Activated CD4-positive, alpha-beta T cell treated with anti-CD3 and anti-CD28 coated beads, Interleukin-2, amount 10 ng/mL, durations not matched to agents 24 days and 14 days (primary cell): ENCODE data around the gene A3GALT2. TPM values are rescaled to one million over a fixed set of nuclear protein-coding genes. Genes with fewer than 3 reads are reported as not detected.
A peak's percentile ranks its signal among the peaks of the same experiment; 100 is the strongest.

Experiments
- DNase-seq: peaks from one replicate; pipeline ENCODE4 v3.0.0; 2022
- H3K27ac Mint-ChIP-seq: one replicate; pipeline ENCODE4 v1.8.0; 2022; ENCODE audit warnings: mild to moderate bottlenecking, mixed read lengths
- H3K27me3 Mint-ChIP-seq: one replicate; pipeline ENCODE4 v1.8.0; 2022; ENCODE audit warnings: mixed read lengths
- H3K36me3 Mint-ChIP-seq: one replicate; pipeline ENCODE4 v1.8.0; 2022; ENCODE audit warnings: low read depth, mild to moderate bottlenecking, mixed read lengths
- H3K4me1 Mint-ChIP-seq: one replicate; pipeline ENCODE4 v1.8.0; 2021; ENCODE audit warnings: mixed read lengths
- H3K4me3 Mint-ChIP-seq: one replicate; pipeline ENCODE4 v1.8.0; 2022; ENCODE audit warnings: mild to moderate bottlenecking, moderate library complexity, mixed read lengths
- H3K9me3 Mint-ChIP-seq: one replicate; pipeline ENCODE4 v1.8.0; 2021; ENCODE audit warnings: mixed read lengths
- intact Hi-C: fragments of 100-400 bp; cut with micrococcal nuclease; formaldehyde crosslinking; loops from one replicate; pipeline ENCODE4 v1.15.1; 2023
- total RNA-seq: library from RNA; stranded (reverse); gene quantifications from 2 replicates; pipeline ENCODE4 v1.2.3, GENCODE V29; 2022

Gene A3GALT2
- total RNA-seq, 1 donor from 2014 or later: not detected

- no peak overlapping the region for H3K4me3 Mint-ChIP-seq
- no peaks in the 10 kb centered on the region for H3K27me3 Mint-ChIP-seq
- intact Hi-C loops: no loop called here
- H3K9me3 Mint-ChIP-seq: no peaks in the 10 kb centered on the region
- no peak for DNase-seq
- H3K4me1 Mint-ChIP-seq: peaks cover 12% of the 10 kb centered on the region
- H3K27ac Mint-ChIP-seq: no peak overlapping the region
- peaks cover 45% of the 10 kb centered on the region for H3K36me3 Mint-ChIP-seq
These were observed 12.0 kb upstream of the A3GALT2 start for GRCh38 chr1:33332881-33333280.

GRCh38 chr1:33332357-33332789 is 11.5 kb upstream of the A3GALT2 start:
- H3K36me3 Mint-ChIP-seq: peaks cover 48% of the 10 kb centered on the region
- H3K27ac Mint-ChIP-seq: peak overlapping the region; percentile 34
- no peak for DNase-seq
- H3K9me3 Mint-ChIP-seq: no peaks in the 10 kb centered on the region
- peaks cover 11% of the 10 kb centered on the region for H3K4me1 Mint-ChIP-seq
- H3K4me3 Mint-ChIP-seq: no peak overlapping the region
- H3K27me3 Mint-ChIP-seq: no peaks in the 10 kb centered on the region
- intact Hi-C loops: no loop called here

- Mint-ChIP-seq H3K9me3 (no peaks in the 10 kb centered on the region), H3K36me3 (peaks cover 50% of the 10 kb centered on the region), H3K4me3 (no peak overlapping the region), H3K27me3 (no peaks in the 10 kb centered on the region), H3K4me1 (peaks cover 11% of the 10 kb centered on the region), H3K27ac (peak overlapping the region; percentile 34)
- DNase-seq: no peak
- intact Hi-C loops: no loop called here
These were observed 10.8 kb upstream of the A3GALT2 start for GRCh38 chr1:33331444-33332356.

- Mint-ChIP-seq H3K27ac (no peak overlapping the region), H3K4me1 (peaks cover 10% of the 10 kb centered on the region), H3K36me3 (peaks cover 53% of the 10 kb centered on the region), H3K27me3 (no peaks in the 10 kb centered on the region), H3K9me3 (no peaks in the 10 kb centered on the region), H3K4me3 (no peak overlapping the region)
- intact Hi-C loops: no loop called here
- DNase-seq: no peak
These were observed 10.0 kb upstream of the A3GALT2 start for GRCh38 chr1:33330906-33331305.

- H3K36me3 Mint-ChIP-seq: peaks cover 57% of the 10 kb centered on the region
- intact Hi-C loops: no loop called here
These were observed 9.5 kb upstream of the A3GALT2 start for GRCh38 chr1:33330361-33330890.

GRCh38 chr1:33329600-33330305 is 8.9 kb upstream of the A3GALT2 start:
- Mint-ChIP-seq H3K36me3 (peaks cover 59% of the 10 kb centered on the region), H3K9me3 (no peaks in the 10 kb centered on the region), H3K27me3 (no peaks in the 10 kb centered on the region), H3K4me3 (no peak overlapping the region), H3K27ac (peak overlapping the region; percentile 45), H3K4me1 (peaks cover 4% of the 10 kb centered on the region)
- no peak for DNase-seq
- intact Hi-C loops: no loop called here

More at GRCh38 chr1:33330361-33330890, 9.5 kb upstream of the A3GALT2 start:
- H3K4me1 Mint-ChIP-seq: peaks cover 10% of the 10 kb centered on the region
- DNase-seq: no peak
- H3K27me3 Mint-ChIP-seq: no peaks in the 10 kb centered on the region
- H3K9me3 Mint-ChIP-seq: no peaks in the 10 kb centered on the region
- H3K27ac Mint-ChIP-seq: no peak overlapping the region
- no peak overlapping the region for H3K4me3 Mint-ChIP-seq

GRCh38 chr1:33328817-33329216 is 7.9 kb upstream of the A3GALT2 start:
- Mint-ChIP-seq H3K27ac (no peak overlapping the region), H3K9me3 (no peaks in the 10 kb centered on the region), H3K4me3 (no peak overlapping the region), H3K27me3 (no peaks in the 10 kb centered on the region), H3K36me3 (peaks cover 59% of the 10 kb centered on the region), H3K4me1 (peaks cover 2% of the 10 kb centered on the region)
- intact Hi-C loops: no loop called here
- no peak for DNase-seq

GRCh38 chr1:33327587-33328325 is 6.9 kb upstream of the A3GALT2 start:
- H3K4me3 Mint-ChIP-seq: no peak overlapping the region
- no peaks in the 10 kb centered on the region for H3K9me3 Mint-ChIP-seq
- peaks cover 55% of the 10 kb centered on the region for H3K36me3 Mint-ChIP-seq
- intact Hi-C loops: no loop called here
- peaks cover 2% of the 10 kb centered on the region for H3K4me1 Mint-ChIP-seq
- no peak for DNase-seq
- H3K27ac Mint-ChIP-seq: no peak overlapping the region
- no peaks in the 10 kb centered on the region for H3K27me3 Mint-ChIP-seq

- H3K4me3 Mint-ChIP-seq: no peak overlapping the region
- intact Hi-C loops: no loop called here
- peaks cover 2% of the 10 kb centered on the region for H3K4me1 Mint-ChIP-seq
- H3K9me3 Mint-ChIP-seq: no peaks in the 10 kb centered on the region
- H3K27ac Mint-ChIP-seq: no peak overlapping the region
- H3K27me3 Mint-ChIP-seq: no peaks in the 10 kb centered on the region
- DNase-seq: no peak
- H3K36me3 Mint-ChIP-seq: peaks cover 50% of the 10 kb centered on the region
These were observed 5.9 kb upstream of the A3GALT2 start for GRCh38 chr1:33326785-33327184.

GRCh38 chr1:33324677-33325575 is 4.0 kb upstream of the A3GALT2 start:
- DNase-seq: no peak
- no peak overlapping the region for H3K27ac Mint-ChIP-seq
- peaks cover 2% of the 10 kb centered on the region for H3K4me1 Mint-ChIP-seq
- no peak overlapping the region for H3K4me3 Mint-ChIP-seq
- intact Hi-C loops: no loop called here
- no peaks in the 10 kb centered on the region for H3K27me3 Mint-ChIP-seq
- peaks cover 43% of the 10 kb centered on the region for H3K36me3 Mint-ChIP-seq
- no peaks in the 10 kb centered on the region for H3K9me3 Mint-ChIP-seq

- peaks cover 32% of the 10 kb centered on the region for H3K36me3 Mint-ChIP-seq
These were observed 3.0 kb upstream of the A3GALT2 start for GRCh38 chr1:33323663-33324477.

GRCh38 chr1:33322870-33323585 is 2.1 kb upstream of the A3GALT2 start:
- Mint-ChIP-seq H3K36me3 (peaks cover 26% of the 10 kb centered on the region), H3K27ac (no peak overlapping the region), H3K9me3 (no peaks in the 10 kb centered on the region), H3K4me3 (no peak overlapping the region), H3K4me1 (no peaks in the 10 kb centered on the region), H3K27me3 (peaks cover 3% of the 10 kb centered on the region)
- DNase-seq: no peak
- intact Hi-C loops: no loop called here

More at GRCh38 chr1:33323663-33324477, 3.0 kb upstream of the A3GALT2 start:
- Mint-ChIP-seq H3K9me3 (no peaks in the 10 kb centered on the region), H3K4me3 (no peak overlapping the region), H3K4me1 (peaks cover 2% of the 10 kb centered on the region), H3K27me3 (no peaks in the 10 kb centered on the region), H3K27ac (no peak overlapping the region)
- intact Hi-C loops: no loop called here
- no peak for DNase-seq
